NCI-H748 (cell line): Measurements from ENCODE around the gene FASN.

Experiments
- DNase-seq: peaks from one replicate; lab custom pipeline; 2025; ENCODE audit not compliant: unreplicated experiment; lab: John Stamatoyannopoulos, UW

FASN gene

GRCh38 chr17:82078433-82078832 lies 19.6 kb downstream of the FASN start:
- DNase-seq = no peak

- DNase-seq = no peak
These were observed 20.2 kb downstream of the FASN start for GRCh38 chr17:82077617-82078358.

- no peak for DNase-seq
These were observed 21.0 kb downstream of the FASN start for GRCh38 chr17:82076785-82077591.

- no peak for DNase-seq
These were observed 21.8 kb downstream of the FASN start for GRCh38 chr17:82076018-82076784.

GRCh38 chr17:82073446-82073845 lies 24.6 kb downstream of the FASN start:
- DNase-seq = no peak

GRCh38 chr17:82072827-82073226 lies 25.2 kb downstream of the FASN start:
- no peak for DNase-seq

- no peak for DNase-seq
These were observed 27.4 kb downstream of the FASN start for GRCh38 chr17:82070611-82071010.

GRCh38 chr17:82065638-82066303 lies 32.3 kb downstream of the FASN start, which contains the start of gene DUS1L:
TSS of gene DUS1L (minus strand) at chr17:82065804. CDS start at chr17:82065059, 745 bp downstream.
- DNase-seq = peak; percentile 62

- peak; percentile 39 for DNase-seq
These were observed 32.8 kb downstream of the FASN start for GRCh38 chr17:82065193-82065637.

- peak; percentile 63 for DNase-seq
These were observed 33.4 kb downstream of the FASN start for GRCh38 chr17:82064433-82065192.

GRCh38 chr17:82063424-82064415 lies 34.3 kb downstream of the FASN start:
- DNase-seq = no peak

- no peak for DNase-seq
These were observed 35.1 kb downstream of the FASN start for GRCh38 chr17:82062984-82063368.

- no peak for DNase-seq
These were observed 35.7 kb downstream of the FASN start for GRCh38 chr17:82062076-82062983.

- no peak for DNase-seq
These were observed 36.8 kb downstream of the FASN start for GRCh38 chr17:82061047-82061925.

GRCh38 chr17:82060614-82061013 lies 37.4 kb downstream of the FASN start:
- no peak for DNase-seq

GRCh38 chr17:82060001-82060380 lies 38.0 kb downstream of the FASN start:
- DNase-seq = no peak
